Esophagus muscularis mucosa (tissue), 4 donors: ENCODE results near the gene HOXB6. TPM values are rescaled to one million over a fixed set of nuclear protein-coding genes. Genes with fewer than 3 reads are reported as not detected.
A peak's percentile ranks its signal among the peaks of the same experiment; 100 is the strongest.

Experiments used
- DNase-seq: peaks from one replicate; pipeline ENCODE4 v3.0.0-alpha.2; 2017; ENCODE audit errors: extremely low spot score
- H3K27ac ChIP-seq, 4 donors: fragments of 200-600 bp; sonication (generic); replicated peaks in 1 of 4; 1 replicate in 3 of 4; 2 replicates in 1 of 4; pipeline ENCODE4 v1.5.1; 2016 to 2019; ENCODE audit warnings: mild to moderate bottlenecking in 1 of 4
- H3K27me3 ChIP-seq, 4 donors: fragments of 200-600 bp; sonication (generic); one replicate each; pipeline versions ENCODE4 v1.5.1 to v1.6.0; 2016 to 2019
- H3K36me3 ChIP-seq, 4 donors: fragments of 200-600 bp; sonication (generic); one replicate each; pipeline ENCODE4 v1.5.1; 2016 to 2019
- H3K4me1 ChIP-seq, 4 donors: fragments of 200-600 bp; sonication (generic); one replicate each; pipeline ENCODE4 v1.5.1; 2016 to 2019
- H3K4me3 ChIP-seq, 4 donors: fragments of 200-600 bp; sonication (generic); 1 replicate in 2 of 4; 2 replicates in 2 of 4; pipeline ENCODE4 v1.5.1; 2016 to 2019; ENCODE audit warnings: mild to moderate bottlenecking in 4 of 4, moderate library complexity in 1 of 4
- H3K9me3 ChIP-seq, 4 donors: fragments of 200-600 bp; sonication (generic); 1 replicate in 3 of 4; 2 replicates in 1 of 4; pipeline ENCODE4 v1.5.1; 2016 to 2019
- EP300 ChIP-seq: sonication (generic); formaldehyde crosslinking; IDR thresholded peaks from one replicate; pipeline ENCODE4 v1.6.1; 2017; ENCODE audit warnings: antibody characterized with exemption
- POLR2A ChIP-seq: fragments of 450-650 bp; IDR thresholded peaks from one replicate; pipeline ENCODE4 v1.6.1; 2017; ENCODE audit warnings: antibody characterized with exemption, moderate library complexity, mild to moderate bottlenecking, low read depth
- POLR2AphosphoS5 ChIP-seq, 2 donors: sonication (generic); formaldehyde crosslinking; IDR thresholded peaks; one replicate each; pipeline ENCODE4 v1.6.1; 2017; ENCODE audit warnings: antibody characterized with exemption in 2 of 2
- WGBS: methylation state at CpG from one replicate; pipeline ENCODE4 v1.1.5; 2018; 5-methylcytosine and 5-hydroxymethylcytosine counted together
- intact Hi-C: fragments of 100-400 bp; cut with DNase I; formaldehyde crosslinking; loops from one replicate; pipeline ENCODE4 v1.15.1; 2023
- total RNA-seq, 4 donors: library from RNA; depleted of rRNA; stranded (reverse); fragments of >200 nt; gene quantifications; one replicate each; pipeline versions ENCODE4 v1.1.0 to v1.2.1, GENCODE V29; 2016
- TF ChIP-seq, protein P1 (sequence below), 3 experiments: fragments of 200-600 bp in 2 of 3; fragments of 450-650 bp in 1 of 3; sonication (generic) in 2 of 3; IDR thresholded peaks; one replicate each; pipeline ENCODE4 v1.5.1; 2017 to 2019; ENCODE audit warnings: antibody characterized with exemption in 3 of 3, mild to moderate bottlenecking in 2 of 3, moderate library complexity in 1 of 3

The HOXB6 gene
- total RNA-seq, 4 donors from 2014 or later, result 2.2 to 5.4 (median 2.9) TPM

DNA sequence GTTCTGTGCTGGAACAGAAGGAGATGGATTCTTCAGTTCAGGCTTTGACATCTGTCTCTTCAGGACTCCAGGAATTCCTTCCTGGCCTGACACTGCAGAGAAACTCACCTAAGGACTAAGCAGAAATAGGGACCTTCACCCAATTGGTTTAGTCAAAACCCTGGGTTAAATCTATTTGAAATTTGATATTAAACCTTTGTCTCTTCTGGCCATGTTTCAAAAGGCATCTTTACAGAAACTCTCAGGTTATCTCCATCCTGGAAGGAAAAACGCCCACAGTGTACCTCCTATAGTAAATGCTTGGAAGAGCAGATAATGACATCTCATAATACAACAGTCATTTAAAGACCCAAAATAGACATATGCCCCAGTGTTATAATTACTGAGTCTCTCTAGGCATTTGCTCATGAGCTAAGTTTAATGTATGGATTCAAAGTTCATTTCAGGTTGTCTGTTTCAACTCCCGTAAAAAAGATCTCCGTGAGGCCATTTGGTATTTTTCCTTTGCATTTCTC, 21.0 kb downstream of the HOXB6 start:
- intact Hi-C loops, result no loop called here
- no peak for DNase-seq
- Histone ChIP-seq H3K9me3 (no peaks in the 10 kb centered on the region), H3K27ac (peak overlapping the region; percentile 91 to 97 (median 96)), H3K4me3 (no peak overlapping the region), H3K27me3 (no peaks in the 10 kb centered on the region), H3K36me3 (no peaks in the 10 kb centered on the region), H3K4me1 (peaks cover 51 to 73% (median 71%) of the 10 kb centered on the region in 4 donors)
- WGBS, result 84% methylated on average over 3 of the region's 3 CpGs
- TF ChIP-seq EP300, result no peak
- TF ChIP-seq POLR2A, result no peak
- TF ChIP-seq POLR2AphosphoS5 (IDR thresholded peaks at IDR 0.05), result no peak
- TF ChIP-seq, protein P1, sequence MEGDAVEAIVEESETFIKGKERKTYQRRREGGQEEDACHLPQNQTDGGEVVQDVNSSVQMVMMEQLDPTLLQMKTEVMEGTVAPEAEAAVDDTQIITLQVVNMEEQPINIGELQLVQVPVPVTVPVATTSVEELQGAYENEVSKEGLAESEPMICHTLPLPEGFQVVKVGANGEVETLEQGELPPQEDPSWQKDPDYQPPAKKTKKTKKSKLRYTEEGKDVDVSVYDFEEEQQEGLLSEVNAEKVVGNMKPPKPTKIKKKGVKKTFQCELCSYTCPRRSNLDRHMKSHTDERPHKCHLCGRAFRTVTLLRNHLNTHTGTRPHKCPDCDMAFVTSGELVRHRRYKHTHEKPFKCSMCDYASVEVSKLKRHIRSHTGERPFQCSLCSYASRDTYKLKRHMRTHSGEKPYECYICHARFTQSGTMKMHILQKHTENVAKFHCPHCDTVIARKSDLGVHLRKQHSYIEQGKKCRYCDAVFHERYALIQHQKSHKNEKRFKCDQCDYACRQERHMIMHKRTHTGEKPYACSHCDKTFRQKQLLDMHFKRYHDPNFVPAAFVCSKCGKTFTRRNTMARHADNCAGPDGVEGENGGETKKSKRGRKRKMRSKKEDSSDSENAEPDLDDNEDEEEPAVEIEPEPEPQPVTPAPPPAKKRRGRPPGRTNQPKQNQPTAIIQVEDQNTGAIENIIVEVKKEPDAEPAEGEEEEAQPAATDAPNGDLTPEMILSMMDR (IDR thresholded peaks at IDR 0.05), result no peak

DNA sequence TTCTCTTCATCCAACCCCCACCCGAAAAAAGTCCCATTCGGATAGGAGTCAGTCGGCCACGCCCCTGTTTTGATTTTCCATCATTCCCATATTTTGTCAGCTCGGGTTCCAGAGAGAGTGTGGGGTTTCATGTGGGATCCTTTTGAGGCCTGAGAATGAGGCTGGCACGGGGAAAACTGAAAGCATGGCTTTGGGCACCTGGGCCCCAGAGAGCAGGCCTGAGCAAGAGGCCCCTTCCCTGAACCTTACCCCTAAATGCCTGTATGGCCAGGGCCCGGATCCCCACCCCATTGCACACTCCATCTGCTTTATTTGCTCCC, 22.1 kb downstream of the HOXB6 start:
- intact Hi-C loops, result no loop called here
- H3K36me3 ChIP-seq, result no peaks in the 10 kb centered on the region
- no peaks in the 10 kb centered on the region for H3K27me3 ChIP-seq
- peak overlapping the region; percentile 91 to 97 (median 96) for H3K27ac ChIP-seq
- 44% methylated on average over 7 of the region's 7 CpGs for WGBS
- H3K9me3 ChIP-seq, result no peaks in the 10 kb centered on the region
- TF ChIP-seq, protein P1 (IDR thresholded peaks at IDR 0.05), result no peak
- TF ChIP-seq POLR2AphosphoS5 (IDR thresholded peaks at IDR 0.05), result no peak
- TF ChIP-seq POLR2A, result no peak
- no peak for TF ChIP-seq EP300
- H3K4me1 ChIP-seq, result peaks cover 51 to 76% (median 75%) of the 10 kb centered on the region in 4 donors
- H3K4me3 ChIP-seq, result peak overlapping the region; percentile 65 to 78 (median 73)
- DNase-seq, result no peak

DNA sequence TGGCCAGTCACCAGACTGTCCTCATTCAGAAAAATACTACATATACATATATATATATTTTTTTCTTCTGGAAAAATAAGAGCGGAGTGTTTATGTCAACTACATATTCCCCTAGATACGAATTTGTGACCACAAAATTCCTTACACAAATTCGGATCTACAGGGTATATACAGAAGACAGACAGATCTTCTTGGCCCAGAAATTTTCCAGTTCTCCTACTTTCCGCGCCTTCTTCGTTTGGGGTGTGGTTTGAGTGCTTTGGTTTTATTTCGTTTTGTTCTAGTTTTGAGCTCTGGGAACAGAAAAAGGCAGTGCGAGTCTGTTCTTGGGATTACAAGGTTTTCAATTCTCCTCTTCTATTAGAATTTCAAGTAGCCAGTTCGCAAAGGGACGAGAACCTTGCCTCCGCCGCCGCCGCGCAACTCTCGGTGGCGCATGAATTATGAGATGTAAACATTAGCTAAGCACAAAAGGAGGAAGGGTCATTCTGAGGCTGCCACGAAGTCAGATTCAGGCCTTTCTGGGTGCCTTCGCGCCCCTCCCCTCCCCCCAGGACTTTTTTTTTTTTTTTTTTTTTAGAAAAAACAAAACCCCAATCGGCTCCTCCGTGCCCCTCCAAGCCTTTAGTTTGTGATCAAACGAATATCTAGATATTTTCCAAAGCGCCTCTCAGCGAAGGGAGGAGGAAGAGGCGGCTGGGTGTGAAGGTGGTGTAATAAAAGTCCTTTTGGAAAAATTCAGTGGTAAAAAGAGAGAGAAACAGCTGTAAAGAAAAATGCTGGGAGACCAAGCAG, 24.8 kb downstream of the HOXB6 start:
- H3K27ac ChIP-seq, result peak overlapping the region; percentile 91 to 97 (median 96)

GRCh38 chr17:48579471-48579759, 25.4 kb downstream of the HOXB6 start:
- Histone ChIP-seq H3K4me3 (peak overlapping the region in 3 of 4 donors; percentile 76 to 90 (median 78)), H3K27me3 (no peaks in the 10 kb centered on the region), H3K27ac (peak overlapping the region; percentile 91 to 97 (median 96)), H3K36me3 (no peaks in the 10 kb centered on the region), H3K4me1 (peaks cover 33 to 84% (median 79%) of the 10 kb centered on the region in 4 donors), H3K9me3 (no peaks in the 10 kb centered on the region)
- 63% methylated on average over 7 of the region's 7 CpGs for WGBS
- TF ChIP-seq EP300 (no peak), POLR2A (no peak), POLR2AphosphoS5 (IDR thresholded peaks at IDR 0.05) (no peak)
- TF ChIP-seq, protein P1 (IDR thresholded peaks at IDR 0.05), result no peak
- no peak for DNase-seq
- intact Hi-C loops, result no loop called here

More for the DNA sequence above, 24.8 kb downstream of the HOXB6 start:
- intact Hi-C loops, result no loop called here
- no peaks in the 10 kb centered on the region for H3K36me3 ChIP-seq
- no peak for DNase-seq
- WGBS, result 66% methylated on average over 26 of the region's 26 CpGs
- TF ChIP-seq POLR2AphosphoS5 (IDR thresholded peaks at IDR 0.05) (no peak), EP300 (no peak), POLR2A (no peak)
- TF ChIP-seq, protein P1 (IDR thresholded peaks at IDR 0.05), result no peak
- no peaks in the 10 kb centered on the region for H3K27me3 ChIP-seq
- no peaks in the 10 kb centered on the region for H3K9me3 ChIP-seq
- peaks cover 34 to 84% (median 79%) of the 10 kb centered on the region in 4 donors for H3K4me1 ChIP-seq
- H3K4me3 ChIP-seq, result peak overlapping the region; percentile 65 to 78 (median 73)
